B cell (primary cell): ENCODE measurements around the gene SYCP2.

Experiments used
- EZH2 ChIP-seq: IDR thresholded peaks from 2 replicates; pipeline ENCODE4 v1.6.1; 2012; ENCODE audit warnings: borderline replicate concordance, low read depth, mild to moderate bottlenecking, moderate library complexity, low read length; ENCODE audit not compliant: insufficient read depth, poor library complexity, severe bottlenecking
- TF ChIP-seq, protein P1 (sequence below): fragments of 200-600 bp; IDR thresholded peaks from one replicate; pipeline ENCODE4 v1.8.0; 2022; ENCODE audit warnings: antibody characterized with exemption, mild to moderate bottlenecking

DNA sequence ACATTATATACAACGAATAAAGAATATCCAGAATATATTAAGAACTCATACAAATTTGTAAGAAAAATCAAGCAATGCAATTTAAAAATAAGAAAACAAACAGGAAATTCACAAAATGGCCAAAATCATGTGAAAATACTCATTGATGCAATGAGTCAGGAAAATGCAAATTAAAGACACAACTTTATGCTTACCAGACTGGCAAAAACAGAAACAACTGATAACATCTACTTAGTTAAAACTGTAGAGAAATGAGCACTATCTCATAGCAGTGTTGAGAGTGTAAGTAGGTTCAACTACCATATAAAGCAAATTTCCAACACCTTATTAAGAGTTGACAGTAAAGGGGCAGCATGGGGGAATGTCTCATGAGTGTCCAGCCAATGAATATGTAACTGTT lies 62.3 kb downstream of the SYCP2 start:
- TF ChIP-seq, protein P1, sequence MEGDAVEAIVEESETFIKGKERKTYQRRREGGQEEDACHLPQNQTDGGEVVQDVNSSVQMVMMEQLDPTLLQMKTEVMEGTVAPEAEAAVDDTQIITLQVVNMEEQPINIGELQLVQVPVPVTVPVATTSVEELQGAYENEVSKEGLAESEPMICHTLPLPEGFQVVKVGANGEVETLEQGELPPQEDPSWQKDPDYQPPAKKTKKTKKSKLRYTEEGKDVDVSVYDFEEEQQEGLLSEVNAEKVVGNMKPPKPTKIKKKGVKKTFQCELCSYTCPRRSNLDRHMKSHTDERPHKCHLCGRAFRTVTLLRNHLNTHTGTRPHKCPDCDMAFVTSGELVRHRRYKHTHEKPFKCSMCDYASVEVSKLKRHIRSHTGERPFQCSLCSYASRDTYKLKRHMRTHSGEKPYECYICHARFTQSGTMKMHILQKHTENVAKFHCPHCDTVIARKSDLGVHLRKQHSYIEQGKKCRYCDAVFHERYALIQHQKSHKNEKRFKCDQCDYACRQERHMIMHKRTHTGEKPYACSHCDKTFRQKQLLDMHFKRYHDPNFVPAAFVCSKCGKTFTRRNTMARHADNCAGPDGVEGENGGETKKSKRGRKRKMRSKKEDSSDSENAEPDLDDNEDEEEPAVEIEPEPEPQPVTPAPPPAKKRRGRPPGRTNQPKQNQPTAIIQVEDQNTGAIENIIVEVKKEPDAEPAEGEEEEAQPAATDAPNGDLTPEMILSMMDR = no peak
- no peak for TF ChIP-seq EZH2
